ENCODE data around the gene PEX14. TPM values are rescaled to one million over a fixed set of nuclear protein-coding genes. Genes with fewer than 3 reads are reported as not detected.

Gene PEX14
- total RNA-seq, 1 donor = 17.3 TPM

GRCh38 chr1:10513199-10513598 is 38.4 kb downstream of the PEX14 start:
- no peak for DNase-seq (ENCODE audit: low read depth)
- H3K4me3 ChIP-seq (ENCODE audit: low read depth, low read length) = no peak overlapping the region
- no peak for TF ChIP-seq CTCF (IDR thresholded peaks at IDR 0.05; ENCODE audit: insufficient read depth, low read depth, low read length)

- DNase-seq (ENCODE audit: low read depth) = peak; percentile 29
- H3K4me3 ChIP-seq (ENCODE audit: low read depth, low read length) = no peak overlapping the region
- peak; percentile 55 for TF ChIP-seq CTCF (IDR thresholded peaks at IDR 0.05; ENCODE audit: insufficient read depth, low read depth, low read length)
Observed at GRCh38 chr1:10514490-10515235, 39.9 kb downstream of the PEX14 start.

- DNase-seq (ENCODE audit: low read depth) = no peak
- TF ChIP-seq CTCF (IDR thresholded peaks at IDR 0.05; ENCODE audit: insufficient read depth, low read depth, low read length) = no peak
- H3K4me3 ChIP-seq (ENCODE audit: low read depth, low read length) = no peak overlapping the region
Observed at GRCh38 chr1:10515301-10515975, 40.7 kb downstream of the PEX14 start.

GRCh38 chr1:10515976-10516750 is 41.4 kb downstream of the PEX14 start:
- no peak for DNase-seq (ENCODE audit: low read depth)
- H3K4me3 ChIP-seq (ENCODE audit: low read depth, low read length) = no peak overlapping the region
- TF ChIP-seq CTCF (IDR thresholded peaks at IDR 0.05; ENCODE audit: insufficient read depth, low read depth, low read length) = no peak

- no peak overlapping the region for H3K4me3 ChIP-seq (ENCODE audit: low read depth, low read length)
- DNase-seq (ENCODE audit: low read depth) = no peak
- no peak for TF ChIP-seq CTCF (IDR thresholded peaks at IDR 0.05; ENCODE audit: insufficient read depth, low read depth, low read length)
Observed at GRCh38 chr1:10516925-10517676, 42.4 kb downstream of the PEX14 start.

GRCh38 chr1:10517677-10517982 is 42.9 kb downstream of the PEX14 start:
- DNase-seq (ENCODE audit: low read depth) = no peak
- TF ChIP-seq CTCF (IDR thresholded peaks at IDR 0.05; ENCODE audit: insufficient read depth, low read depth, low read length) = no peak
- H3K4me3 ChIP-seq (ENCODE audit: low read depth, low read length) = no peak overlapping the region

All from fibroblast of villous mesenchyme (primary cell).